Astrocyte (in vitro differentiated cells and primary cell): ENCODE data around the gene NAALADL2.

Experiments used
- EZH2 ChIP-seq: IDR thresholded peaks from 2 replicates; pipeline ENCODE4 v1.6.1; 2012; ENCODE audit warnings: mild to moderate bottlenecking, low read length, inconsistent platforms; ENCODE audit not compliant: insufficient read depth
- TF ChIP-seq, protein P1 (sequence below): IDR thresholded peaks from 2 replicates; pipeline ENCODE4 v1.5.1; 2011; ENCODE audit warnings: low read depth, mild to moderate bottlenecking, inconsistent platforms, low read length, moderate library complexity; ENCODE audit not compliant: insufficient read depth

DNA sequence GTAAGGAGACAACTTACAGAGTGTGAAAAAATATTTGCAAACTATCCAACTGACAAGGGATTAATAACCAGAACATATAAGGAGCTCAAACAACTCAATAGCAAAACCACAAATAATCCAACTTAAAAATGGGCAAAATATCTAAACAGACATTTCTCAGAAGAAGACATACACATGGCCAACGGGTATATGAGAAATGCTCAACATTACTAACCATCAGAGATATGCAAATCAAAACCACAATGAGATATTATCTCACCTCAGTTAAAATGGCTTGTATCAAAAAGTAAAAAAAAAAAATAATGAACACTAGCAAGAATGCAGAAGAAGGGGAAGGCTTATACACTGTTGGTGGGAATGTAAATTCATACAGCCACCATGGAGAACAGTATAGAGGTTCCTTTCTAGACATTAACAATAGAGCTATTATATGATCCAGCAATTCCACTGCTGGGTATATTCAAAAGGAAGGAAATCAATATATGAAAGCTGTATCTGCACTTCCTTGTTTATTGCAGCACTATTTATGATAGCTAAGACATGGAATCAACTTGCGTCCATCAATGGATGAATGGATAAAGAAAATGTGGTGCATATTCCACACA, 998.6 kb downstream of the NAALADL2 start:
- TF ChIP-seq, protein P1, sequence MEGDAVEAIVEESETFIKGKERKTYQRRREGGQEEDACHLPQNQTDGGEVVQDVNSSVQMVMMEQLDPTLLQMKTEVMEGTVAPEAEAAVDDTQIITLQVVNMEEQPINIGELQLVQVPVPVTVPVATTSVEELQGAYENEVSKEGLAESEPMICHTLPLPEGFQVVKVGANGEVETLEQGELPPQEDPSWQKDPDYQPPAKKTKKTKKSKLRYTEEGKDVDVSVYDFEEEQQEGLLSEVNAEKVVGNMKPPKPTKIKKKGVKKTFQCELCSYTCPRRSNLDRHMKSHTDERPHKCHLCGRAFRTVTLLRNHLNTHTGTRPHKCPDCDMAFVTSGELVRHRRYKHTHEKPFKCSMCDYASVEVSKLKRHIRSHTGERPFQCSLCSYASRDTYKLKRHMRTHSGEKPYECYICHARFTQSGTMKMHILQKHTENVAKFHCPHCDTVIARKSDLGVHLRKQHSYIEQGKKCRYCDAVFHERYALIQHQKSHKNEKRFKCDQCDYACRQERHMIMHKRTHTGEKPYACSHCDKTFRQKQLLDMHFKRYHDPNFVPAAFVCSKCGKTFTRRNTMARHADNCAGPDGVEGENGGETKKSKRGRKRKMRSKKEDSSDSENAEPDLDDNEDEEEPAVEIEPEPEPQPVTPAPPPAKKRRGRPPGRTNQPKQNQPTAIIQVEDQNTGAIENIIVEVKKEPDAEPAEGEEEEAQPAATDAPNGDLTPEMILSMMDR: no peak
- no peak for TF ChIP-seq EZH2
